Tibial nerve (tissue), 3 donors: Measurements from ENCODE around the gene TRPV2.

Experiments
- POLR2A ChIP-seq, 2 donors: fragments of 450-650 bp; IDR thresholded peaks; one replicate each; pipeline ENCODE4 v1.6.1; 2017; ENCODE audit warnings: antibody characterized with exemption in 2 of 2, mild to moderate bottlenecking in 2 of 2, moderate library complexity in 2 of 2
- TF ChIP-seq, protein P1 (sequence below), 5 experiments: fragments of 200-600 bp in 3 of 5; fragments of 450-650 bp in 2 of 5; sonication (generic) in 3 of 5; IDR thresholded peaks; one replicate each; pipeline ENCODE4 v1.5.1; 2016 to 2019; ENCODE audit warnings: antibody characterized with exemption in 5 of 5, mild to moderate bottlenecking in 3 of 5, moderate library complexity in 2 of 5

GRCh38 chr17:16480995-16481394 is 65.6 kb downstream of the TRPV2 start:
- TF ChIP-seq, protein P1, sequence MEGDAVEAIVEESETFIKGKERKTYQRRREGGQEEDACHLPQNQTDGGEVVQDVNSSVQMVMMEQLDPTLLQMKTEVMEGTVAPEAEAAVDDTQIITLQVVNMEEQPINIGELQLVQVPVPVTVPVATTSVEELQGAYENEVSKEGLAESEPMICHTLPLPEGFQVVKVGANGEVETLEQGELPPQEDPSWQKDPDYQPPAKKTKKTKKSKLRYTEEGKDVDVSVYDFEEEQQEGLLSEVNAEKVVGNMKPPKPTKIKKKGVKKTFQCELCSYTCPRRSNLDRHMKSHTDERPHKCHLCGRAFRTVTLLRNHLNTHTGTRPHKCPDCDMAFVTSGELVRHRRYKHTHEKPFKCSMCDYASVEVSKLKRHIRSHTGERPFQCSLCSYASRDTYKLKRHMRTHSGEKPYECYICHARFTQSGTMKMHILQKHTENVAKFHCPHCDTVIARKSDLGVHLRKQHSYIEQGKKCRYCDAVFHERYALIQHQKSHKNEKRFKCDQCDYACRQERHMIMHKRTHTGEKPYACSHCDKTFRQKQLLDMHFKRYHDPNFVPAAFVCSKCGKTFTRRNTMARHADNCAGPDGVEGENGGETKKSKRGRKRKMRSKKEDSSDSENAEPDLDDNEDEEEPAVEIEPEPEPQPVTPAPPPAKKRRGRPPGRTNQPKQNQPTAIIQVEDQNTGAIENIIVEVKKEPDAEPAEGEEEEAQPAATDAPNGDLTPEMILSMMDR (IDR thresholded peaks at IDR 0.05), result no peak
- TF ChIP-seq POLR2A (IDR thresholded peaks at IDR 0.05), result no peak
